Caco-2 (cell line): ENCODE results near the gene ZNF415. TPM values are rescaled to one million over a fixed set of nuclear protein-coding genes. Genes with fewer than 3 reads are reported as not detected.

Experiments used
- BruUV-seq: library from RNA; stranded (reverse); fragments of 400-500 nt; replicated peaks from 2 replicates; lab custom pipeline; 2021; lab: Mats Ljungman, UMichigan
- CTCF ChIA-PET: fragments of 300-600 bp; sonication (Branson Sonifier 250); formaldehyde crosslinking; loops from one replicate; lab custom pipeline; 2022; ENCODE audit warnings: antibody characterized with exemption; lab: Charles Lee
- POLR2A ChIA-PET: fragments of 300-600 bp; sonication (Branson Sonifier 250); formaldehyde crosslinking; loops from one replicate; lab custom pipeline; 2022; ENCODE audit warnings: antibody characterized with exemption; lab: Charles Lee
- DNase-seq, 2 experiments: peaks; one replicate each; pipeline versions ENCODE4 v3.0.0 to v3.0.0-alpha.2; 2020 to 2022
- H3K27me3 ChIP-seq: replicated peaks from 2 replicates; pipeline ENCODE4 v1.6.0; 2011; ENCODE audit warnings: low read length; ENCODE audit not compliant: control insufficient read depth, insufficient read depth
- H3K36me3 ChIP-seq: 2 replicates; pipeline ENCODE4 v1.5.1; 2011; ENCODE audit warnings: low read length; ENCODE audit not compliant: control insufficient read depth, insufficient read depth
- H3K4me1 ChIP-seq: fragments of 250-450 bp; sonication (Bioruptor Pico); 2 replicates; pipeline ENCODE4 v1.5.1; 2020; ENCODE audit warnings: mild to moderate bottlenecking
- H3K4me3 ChIP-seq: 2 replicates; pipeline ENCODE4 v1.5.1; 2011; ENCODE audit warnings: low read depth, mild to moderate bottlenecking, control low read depth, low read length
- H3K9me3 ChIP-seq: fragments of 250-450 bp; sonication (Bioruptor Pico); 2 replicates; pipeline ENCODE4 v1.5.1; 2020; ENCODE audit warnings: mild to moderate bottlenecking, moderate library complexity
- H3K27ac Mint-ChIP-seq: one replicate; pipeline ENCODE4 v1.8.0; 2022; ENCODE audit warnings: mixed read lengths; ENCODE audit not compliant: unreplicated experiment
- H3K27me3 Mint-ChIP-seq: one replicate; pipeline ENCODE4 v1.8.0; 2022; ENCODE audit warnings: mixed read lengths; ENCODE audit not compliant: insufficient read depth, unreplicated experiment
- H3K36me3 Mint-ChIP-seq: one replicate; pipeline ENCODE4 v1.8.0; 2022; ENCODE audit warnings: mild to moderate bottlenecking, mixed read lengths; ENCODE audit not compliant: insufficient read depth, unreplicated experiment
- H3K4me1 Mint-ChIP-seq: one replicate; pipeline ENCODE4 v1.8.0; 2022; ENCODE audit warnings: low read depth, mixed read lengths; ENCODE audit not compliant: unreplicated experiment
- H3K4me3 Mint-ChIP-seq: one replicate; pipeline ENCODE4 v1.8.0; 2022; ENCODE audit warnings: mild to moderate bottlenecking, moderate library complexity, mixed read lengths; ENCODE audit not compliant: unreplicated experiment
- H3K9me3 Mint-ChIP-seq: one replicate; pipeline ENCODE4 v1.8.0; 2022; ENCODE audit warnings: mixed read lengths; ENCODE audit not compliant: unreplicated experiment
- intact Hi-C: fragments of 100-400 bp; cut with micrococcal nuclease; formaldehyde crosslinking; loops from one replicate; pipeline ENCODE4 v1.10.0; 2022; ENCODE audit not compliant: unreplicated experiment
- total RNA-seq: library from RNA; stranded (reverse); gene quantifications from 2 replicates; pipeline ENCODE4 v1.2.3, GENCODE V29; 2022
- TF ChIP-seq, protein P1 (sequence below), 2 experiments: fragments of 200-600 bp in 1 of 2; IDR thresholded peaks; 1 replicate in 1 of 2; 2 replicates in 1 of 2; pipeline versions ENCODE4 v1.5.1 to v1.8.0; 2011 to 2022; ENCODE audit warnings: antibody characterized with exemption in 1 of 2, control low read depth in 1 of 2, inconsistent platforms in 1 of 2, low read depth in 1 of 2, low read length in 1 of 2, mild to moderate bottlenecking in 1 of 2, moderate library complexity in 1 of 2; ENCODE audit not compliant: insufficient read depth in 1 of 2, severe bottlenecking in 1 of 2, unreplicated experiment in 1 of 2

The ZNF415 gene
- total RNA-seq, 1 experiment from 2014 or later = 14.9 TPM

DNA sequence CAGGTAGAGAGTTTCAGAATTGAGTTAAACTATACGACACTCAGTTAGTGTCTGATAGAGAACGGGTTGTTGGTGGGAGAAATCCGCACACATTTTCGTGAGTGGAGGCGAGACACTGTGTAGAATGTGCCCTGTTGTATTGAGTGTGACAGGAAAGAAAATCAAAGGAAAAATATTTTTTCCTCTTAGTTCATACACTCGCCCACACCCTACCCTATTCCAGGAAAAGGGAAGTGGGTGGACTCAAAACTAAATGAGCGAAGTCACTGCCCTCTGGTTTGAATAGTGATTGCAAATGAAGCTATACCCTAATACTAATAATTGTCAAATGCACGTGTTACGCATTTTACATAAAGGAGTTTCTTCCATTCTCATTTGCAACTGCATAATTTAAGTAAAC, 24.1 kb upstream of the ZNF415 start:
- CTCF ChIA-PET = no interaction called here
- Histone ChIP-seq H3K4me1 (no peaks in the 10 kb centered on the region), H3K27me3 (no peaks in the 10 kb centered on the region), H3K36me3 (no peaks in the 10 kb centered on the region), H3K9me3 (peaks cover 26% of the 10 kb centered on the region), H3K4me3 (no peak overlapping the region)
- Mint-ChIP-seq H3K27me3 (no peaks in the 10 kb centered on the region), H3K4me3 (no peak overlapping the region), H3K27ac (no peak overlapping the region), H3K36me3 (no peaks in the 10 kb centered on the region), H3K4me1 (no peaks in the 10 kb centered on the region), H3K9me3 (peaks cover 55% of the 10 kb centered on the region)
- intact Hi-C loops = no loop called here
- no peak for DNase-seq
- POLR2A ChIA-PET = no interaction called here
- BruUV-seq = no TSS peak
- TF ChIP-seq, protein P1, sequence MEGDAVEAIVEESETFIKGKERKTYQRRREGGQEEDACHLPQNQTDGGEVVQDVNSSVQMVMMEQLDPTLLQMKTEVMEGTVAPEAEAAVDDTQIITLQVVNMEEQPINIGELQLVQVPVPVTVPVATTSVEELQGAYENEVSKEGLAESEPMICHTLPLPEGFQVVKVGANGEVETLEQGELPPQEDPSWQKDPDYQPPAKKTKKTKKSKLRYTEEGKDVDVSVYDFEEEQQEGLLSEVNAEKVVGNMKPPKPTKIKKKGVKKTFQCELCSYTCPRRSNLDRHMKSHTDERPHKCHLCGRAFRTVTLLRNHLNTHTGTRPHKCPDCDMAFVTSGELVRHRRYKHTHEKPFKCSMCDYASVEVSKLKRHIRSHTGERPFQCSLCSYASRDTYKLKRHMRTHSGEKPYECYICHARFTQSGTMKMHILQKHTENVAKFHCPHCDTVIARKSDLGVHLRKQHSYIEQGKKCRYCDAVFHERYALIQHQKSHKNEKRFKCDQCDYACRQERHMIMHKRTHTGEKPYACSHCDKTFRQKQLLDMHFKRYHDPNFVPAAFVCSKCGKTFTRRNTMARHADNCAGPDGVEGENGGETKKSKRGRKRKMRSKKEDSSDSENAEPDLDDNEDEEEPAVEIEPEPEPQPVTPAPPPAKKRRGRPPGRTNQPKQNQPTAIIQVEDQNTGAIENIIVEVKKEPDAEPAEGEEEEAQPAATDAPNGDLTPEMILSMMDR (IDR thresholded peaks at IDR 0.05; ENCODE audit: insufficient read depth in 1 of 2, low read depth in 1 of 2, low read length in 1 of 2, severe bottlenecking in 1 of 2, unreplicated experiment in 1 of 2) = no peak

DNA sequence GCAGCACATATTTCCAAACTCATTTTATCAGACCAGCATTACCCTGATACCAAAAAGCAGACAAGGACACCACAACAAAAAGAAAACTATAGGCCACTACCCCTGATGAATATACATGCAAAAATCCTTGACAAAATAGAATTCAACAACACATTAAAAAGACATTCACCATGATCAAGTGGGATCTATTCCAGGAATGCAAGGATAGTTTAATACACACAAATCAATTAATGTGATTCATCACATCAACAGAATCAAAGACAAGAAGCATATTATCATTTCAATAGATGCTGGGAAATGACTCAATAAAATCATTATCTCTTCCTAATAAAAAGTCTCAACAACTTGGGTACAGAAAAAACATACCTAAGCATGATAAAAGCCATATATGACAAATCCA, 14.9 kb upstream of the ZNF415 start:
- CTCF ChIA-PET = no interaction called here
- no peak overlapping the region for H3K4me3 ChIP-seq
- peaks cover 5% of the 10 kb centered on the region for H3K36me3 Mint-ChIP-seq

DNA sequence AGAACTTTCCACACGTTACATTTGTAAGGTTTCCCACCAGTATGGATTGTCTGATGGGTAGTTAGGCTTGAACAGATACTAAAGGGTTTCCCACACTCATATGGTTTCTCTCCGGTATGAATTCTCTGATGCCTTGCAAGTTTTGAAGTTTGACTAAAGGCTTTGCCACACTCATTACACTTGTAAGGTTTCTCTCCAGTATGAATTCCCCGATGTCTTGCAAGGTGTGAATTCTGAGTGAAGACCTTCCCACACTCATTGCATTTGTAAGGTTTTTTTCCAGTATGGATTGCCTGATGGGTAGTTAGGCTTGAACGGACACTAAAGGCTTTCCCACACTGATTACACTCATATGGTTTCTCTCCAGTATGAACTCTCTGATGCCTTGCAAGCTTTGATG, 7.6 kb upstream of the ZNF415 start:
- ChIA-PET POLR2A (no interaction called here), CTCF (no interaction called here)
- Histone ChIP-seq H3K4me1 (no peaks in the 10 kb centered on the region), H3K9me3 (peaks cover 18% of the 10 kb centered on the region), H3K36me3 (no peaks in the 10 kb centered on the region), H3K4me3 (no peak overlapping the region), H3K27me3 (no peaks in the 10 kb centered on the region)
- DNase-seq = no peak
- Mint-ChIP-seq H3K4me3 (no peak overlapping the region), H3K9me3 (peaks cover 52% of the 10 kb centered on the region), H3K27ac (no peak overlapping the region), H3K4me1 (no peaks in the 10 kb centered on the region), H3K36me3 (peaks cover 5% of the 10 kb centered on the region), H3K27me3 (no peaks in the 10 kb centered on the region)
- BruUV-seq = no TSS peak
- TF ChIP-seq, protein P1 (IDR thresholded peaks at IDR 0.05; ENCODE audit: insufficient read depth in 1 of 2, low read depth in 1 of 2, low read length in 1 of 2, severe bottlenecking in 1 of 2, unreplicated experiment in 1 of 2) = no peak
- intact Hi-C loops = no loop called here

More for the DNA sequence above, 14.9 kb upstream of the ZNF415 start:
- TF ChIP-seq, protein P1 (IDR thresholded peaks at IDR 0.05; ENCODE audit: insufficient read depth in 1 of 2, low read depth in 1 of 2, low read length in 1 of 2, severe bottlenecking in 1 of 2, unreplicated experiment in 1 of 2) = no peak
- peaks cover 27% of the 10 kb centered on the region for H3K9me3 Mint-ChIP-seq
- Histone ChIP-seq H3K27me3 (no peaks in the 10 kb centered on the region), H3K4me1 (no peaks in the 10 kb centered on the region), H3K9me3 (peaks cover 32% of the 10 kb centered on the region), H3K36me3 (no peaks in the 10 kb centered on the region)
- H3K27me3 Mint-ChIP-seq = no peaks in the 10 kb centered on the region
- intact Hi-C loops = no loop called here
- no peak overlapping the region for H3K27ac Mint-ChIP-seq
- no peak for DNase-seq
- no peaks in the 10 kb centered on the region for H3K4me1 Mint-ChIP-seq
- no peak overlapping the region for H3K4me3 Mint-ChIP-seq
- BruUV-seq = no TSS peak
- POLR2A ChIA-PET = no interaction called here
